ENCODE results near the gene CSH2. TPM values are rescaled to one million over a fixed set of nuclear protein-coding genes. Genes with fewer than 3 reads are reported as not detected.

The CSH2 gene
- total and polyA plus RNA-seq, 2 of the 13 experiments (the other 11 are each of a cell fraction or from before 2014, with no cell fraction given) = not detected

DNA sequence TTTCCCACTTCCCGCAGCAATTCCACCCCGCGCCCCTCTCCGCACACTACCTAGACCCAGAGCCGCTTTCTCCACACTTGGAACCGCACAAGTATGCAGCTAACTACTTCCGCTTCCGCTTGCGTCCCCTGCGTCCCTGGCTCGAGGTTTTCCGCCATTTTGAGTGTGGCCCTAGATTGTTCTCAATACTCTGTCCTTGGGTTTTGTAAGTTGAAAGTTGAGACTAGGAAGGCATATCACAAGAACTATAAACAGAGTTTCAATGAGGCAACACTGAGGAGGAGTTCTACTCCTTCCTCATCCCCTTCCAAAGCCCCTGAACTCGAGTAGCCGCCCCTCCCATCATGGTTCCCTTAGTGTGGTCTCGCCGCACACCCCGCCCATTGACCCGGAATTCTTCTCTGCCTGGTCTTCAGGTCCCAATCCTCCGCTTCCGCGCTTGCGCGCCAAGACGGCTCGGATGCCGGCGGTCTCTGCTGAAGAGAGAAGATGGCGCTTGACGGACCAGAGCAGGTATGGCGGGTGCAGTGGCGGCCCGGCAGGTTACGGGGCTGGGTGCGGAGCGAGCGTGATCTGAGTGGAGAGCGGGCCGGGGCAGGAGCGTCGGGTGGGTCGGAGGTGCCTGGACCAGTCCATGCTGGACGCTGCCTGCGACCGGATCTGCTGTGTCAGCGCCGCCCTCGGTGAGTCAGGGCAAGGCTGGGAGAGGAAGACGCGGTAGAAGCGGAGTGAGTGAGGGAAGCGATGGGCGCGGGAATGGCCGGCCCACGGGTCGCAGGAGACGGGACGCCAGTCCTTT lies 46.3 kb downstream of the CSH2 start, which contains the start of the genes FTSJ3 and PSMC5 (continued):
- TF ChIP-seq ZNF367 (CRISPR knock-in tag; IDR thresholded peaks at IDR 0.05; ENCODE audit: borderline replicate concordance) (no peak), MAZ (IDR thresholded peaks at IDR 0.05; ENCODE audit: borderline replicate concordance, low read depth, low read length) (no peak; the same call in 1 of the 2 replicates), MAZ (CRISPR knock-in tag; IDR thresholded peaks at IDR 0.05; ENCODE audit: low read depth) (peak; percentile 45; the same call in 1 of the 2 replicates), ZIK1 (CRISPR knock-in tag; IDR thresholded peaks at IDR 0.05; ENCODE audit: borderline replicate concordance, low read depth) (peak; percentile 97; the same call in 1 of the 2 replicates), POLR2G (IDR thresholded peaks at IDR 0.05; ENCODE audit: low read depth, low read length) (peak; percentile 97), SCMH1 (CRISPR knock-in tag; IDR thresholded peaks at IDR 0.05; ENCODE audit: borderline replicate concordance) (no peak), ZNF83 (CRISPR knock-in tag; IDR thresholded peaks at IDR 0.05; ENCODE audit: borderline replicate concordance) (peak; percentile 9; the same call in 1 of the 2 replicates), ZNF737 (CRISPR knock-in tag; IDR thresholded peaks at IDR 0.05; ENCODE audit: borderline replicate concordance) (no peak), ZNF563 (CRISPR knock-in tag; IDR thresholded peaks at IDR 0.05) (peak; percentile 94; the same call in 1 of the 2 replicates), ZNF414 (CRISPR knock-in tag; IDR thresholded peaks at IDR 0.05) (peak; percentile 89), SPEN (CRISPR knock-in tag; IDR thresholded peaks at IDR 0.05; ENCODE audit: low read depth) (peak; percentile 82), ZNF567 (CRISPR knock-in tag; IDR thresholded peaks at IDR 0.05; ENCODE audit: borderline replicate concordance) (no peak; the same call in 1 of the 2 replicates), ZNF329 (CRISPR knock-in tag; IDR thresholded peaks at IDR 0.05; ENCODE audit: low read depth) (no peak), SOX6 (IDR thresholded peaks at IDR 0.05) (no peak), SOX6 (CRISPR knock-in tag; IDR thresholded peaks at IDR 0.05) (peak; percentile 75), HDAC1 (CRISPR knock-in tag; IDR thresholded peaks at IDR 0.05) (peak; percentile 96), ZKSCAN8 (CRISPR knock-in tag; IDR thresholded peaks at IDR 0.05; ENCODE audit: borderline replicate concordance) (no peak; the same call in 1 of the 2 replicates), IRF2 (CRISPR knock-in tag; IDR thresholded peaks at IDR 0.05) (peak; percentile 50), ZFYVE20 (CRISPR knock-in tag; IDR thresholded peaks at IDR 0.05; ENCODE audit: borderline replicate concordance, low read depth) (peak; percentile 93), GTF2F1 (IDR thresholded peaks at IDR 0.05; ENCODE audit: low read length) (no peak), FOXP4 (CRISPR knock-in tag; IDR thresholded peaks at IDR 0.05) (no peak), ZBTB14 (CRISPR knock-in tag; IDR thresholded peaks at IDR 0.05) (no peak), MEF2D (CRISPR knock-in tag; IDR thresholded peaks at IDR 0.05) (peak; percentile 71; the same call in 1 of the 2 replicates), GZF1 (CRISPR knock-in tag; IDR thresholded peaks at IDR 0.05) (peak; percentile 84), ZNF777 (CRISPR knock-in tag; IDR thresholded peaks at IDR 0.05) (peak; percentile 84)
- TF ChIP-seq, protein P1, sequence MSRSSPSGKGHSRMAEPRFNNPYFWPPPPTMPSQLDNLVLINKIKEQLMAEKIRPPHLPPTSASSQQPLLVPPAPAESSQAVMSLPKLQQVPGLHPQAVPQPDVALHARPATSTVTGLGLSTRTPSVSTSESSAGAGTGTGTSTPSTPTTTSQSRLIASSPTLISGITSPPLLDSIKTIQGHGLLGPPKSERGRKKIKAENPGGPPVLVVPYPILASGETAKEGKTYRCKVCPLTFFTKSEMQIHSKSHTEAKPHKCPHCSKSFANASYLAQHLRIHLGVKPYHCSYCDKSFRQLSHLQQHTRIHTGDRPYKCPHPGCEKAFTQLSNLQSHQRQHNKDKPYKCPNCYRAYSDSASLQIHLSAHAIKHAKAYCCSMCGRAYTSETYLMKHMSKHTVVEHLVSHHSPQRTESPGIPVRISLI (CRISPR knock-in tag; IDR thresholded peaks at IDR 0.05; ENCODE audit: borderline replicate concordance) = peak; percentile 83
